ENCODE results near the gene DCAF11. TPM values are rescaled to one million over a fixed set of nuclear protein-coding genes. Genes with fewer than 3 reads are reported as not detected.

The DCAF11 gene
- total and polyA plus RNA-seq, 2 of the 8 experiments (the other 6 are each of a cell fraction or from before 2014, with no cell fraction given): 60.4 to 63.6 TPM

- TF ChIP-seq HDAC2 (IDR thresholded peaks at IDR 0.05; ENCODE audit: borderline replicate concordance in 1 of 2, low read depth in 2 of 2, low read length in 2 of 2) (no peak), GABPA (IDR thresholded peaks at IDR 0.05; ENCODE audit: borderline replicate concordance, insufficient read depth, low read length) (no peak), BCL11A (IDR thresholded peaks at IDR 0.05; ENCODE audit: low read depth in 2 of 2, low read length in 2 of 2) (no peak)
These were observed 34.4 kb upstream of the DCAF11 start (continued) for GRCh38 chr14:24080142-24080530.

All from H1 (cell line).